IPS-18c (cell line): Measurements from ENCODE around the gene CSF1R.

Experiments used
- H3K4me3 ChIP-seq: 2 replicates; pipeline ENCODE4 v1.7.0; 2013; ENCODE audit warnings: low read depth, mild to moderate bottlenecking, low read length, moderate library complexity; ENCODE audit not compliant: insufficient read depth
- H3K9me3 ChIP-seq: one replicate; pipeline ENCODE4 v1.6.1; 2013; ENCODE audit warnings: mild to moderate bottlenecking, low read length, moderate library complexity; ENCODE audit not compliant: control insufficient read depth, insufficient read depth

The CSF1R gene

GRCh38 chr5:150085950-150086715 is at the start of gene CSF1R:
Gene CSF1R (minus strand): TSS chr5:150086554. CDS start chr5:150086427, 127 bp downstream.
- Histone ChIP-seq H3K9me3 (no peaks in the 10 kb centered on the region), H3K4me3 (no peak within 1 kb of the TSS)

- H3K9me3 ChIP-seq, result no peaks in the 10 kb centered on the region
Measured at GRCh38 chr5:150135557-150136304, 49.4 kb upstream of the CSF1R start.

GRCh38 chr5:150134198-150134588 is 47.8 kb upstream of the CSF1R start:
- Histone ChIP-seq H3K4me3 (no peak overlapping the region), H3K9me3 (no peaks in the 10 kb centered on the region)

More at GRCh38 chr5:150135557-150136304, 49.4 kb upstream of the CSF1R start:
- H3K4me3 ChIP-seq, result no peak overlapping the region

- Histone ChIP-seq H3K4me3 (no peak overlapping the region), H3K9me3 (no peaks in the 10 kb centered on the region)
Measured at GRCh38 chr5:150133581-150134197, 47.3 kb upstream of the CSF1R start.

- Histone ChIP-seq H3K4me3 (no peak overlapping the region), H3K9me3 (no peaks in the 10 kb centered on the region)
Measured at GRCh38 chr5:150132740-150133139, 46.4 kb upstream of the CSF1R start.

GRCh38 chr5:150131978-150132694 is 45.8 kb upstream of the CSF1R start:
- H3K4me3 ChIP-seq, result no peak overlapping the region
- no peaks in the 10 kb centered on the region for H3K9me3 ChIP-seq

GRCh38 chr5:150131461-150131860 is 45.1 kb upstream of the CSF1R start:
- H3K9me3 ChIP-seq, result no peaks in the 10 kb centered on the region
- no peak overlapping the region for H3K4me3 ChIP-seq

GRCh38 chr5:150130493-150130922 is 44.2 kb upstream of the CSF1R start:
- Histone ChIP-seq H3K9me3 (no peaks in the 10 kb centered on the region), H3K4me3 (no peak overlapping the region)

GRCh38 chr5:150129813-150130492 is 43.6 kb upstream of the CSF1R start:
- no peak overlapping the region for H3K4me3 ChIP-seq
- H3K9me3 ChIP-seq, result no peaks in the 10 kb centered on the region

- H3K4me3 ChIP-seq, result no peak overlapping the region
- H3K9me3 ChIP-seq, result no peaks in the 10 kb centered on the region
Measured at GRCh38 chr5:150129454-150129812, 43.1 kb upstream of the CSF1R start.

- Histone ChIP-seq H3K9me3 (no peaks in the 10 kb centered on the region), H3K4me3 (no peak overlapping the region)
Measured at GRCh38 chr5:150126921-150127265, 40.5 kb upstream of the CSF1R start.

- Histone ChIP-seq H3K9me3 (no peaks in the 10 kb centered on the region), H3K4me3 (no peak overlapping the region)
Measured at GRCh38 chr5:150126199-150126920, 40.0 kb upstream of the CSF1R start.

GRCh38 chr5:150125334-150125733 is 39.0 kb upstream of the CSF1R start:
- no peak overlapping the region for H3K4me3 ChIP-seq
- no peaks in the 10 kb centered on the region for H3K9me3 ChIP-seq

GRCh38 chr5:150124596-150124995 is 38.2 kb upstream of the CSF1R start:
- no peaks in the 10 kb centered on the region for H3K9me3 ChIP-seq

GRCh38 chr5:150124111-150124557 is 37.8 kb upstream of the CSF1R start:
- H3K4me3 ChIP-seq, result no peak overlapping the region

More at GRCh38 chr5:150124596-150124995, 38.2 kb upstream of the CSF1R start:
- H3K4me3 ChIP-seq, result no peak overlapping the region

GRCh38 chr5:150123542-150123941 is 37.2 kb upstream of the CSF1R start:
- Histone ChIP-seq H3K9me3 (no peaks in the 10 kb centered on the region), H3K4me3 (no peak overlapping the region)

More at GRCh38 chr5:150124111-150124557, 37.8 kb upstream of the CSF1R start:
- H3K9me3 ChIP-seq, result no peaks in the 10 kb centered on the region
